ENCODE data around the gene GNE.

DNA sequence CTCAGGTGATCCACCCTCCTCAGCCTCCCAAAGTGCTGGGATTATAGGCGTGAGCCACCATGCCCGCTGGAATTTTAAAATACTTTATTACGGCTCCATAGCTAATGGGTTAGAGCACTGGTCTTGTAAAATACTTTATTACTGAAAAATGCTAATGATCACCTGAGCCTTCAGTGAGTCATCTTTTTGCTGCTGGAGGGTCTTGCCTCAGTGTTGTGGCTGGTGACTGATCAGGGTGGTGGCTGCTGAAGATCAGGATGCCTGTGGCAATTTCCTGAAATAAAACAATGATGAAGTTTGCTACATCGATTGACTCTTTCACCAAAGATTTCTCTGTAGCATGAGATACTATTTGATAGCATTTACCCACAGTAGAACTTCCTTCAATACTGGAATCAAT lies 26.0 kb upstream of the GNE start:
- TF ChIP-seq, protein P1, sequence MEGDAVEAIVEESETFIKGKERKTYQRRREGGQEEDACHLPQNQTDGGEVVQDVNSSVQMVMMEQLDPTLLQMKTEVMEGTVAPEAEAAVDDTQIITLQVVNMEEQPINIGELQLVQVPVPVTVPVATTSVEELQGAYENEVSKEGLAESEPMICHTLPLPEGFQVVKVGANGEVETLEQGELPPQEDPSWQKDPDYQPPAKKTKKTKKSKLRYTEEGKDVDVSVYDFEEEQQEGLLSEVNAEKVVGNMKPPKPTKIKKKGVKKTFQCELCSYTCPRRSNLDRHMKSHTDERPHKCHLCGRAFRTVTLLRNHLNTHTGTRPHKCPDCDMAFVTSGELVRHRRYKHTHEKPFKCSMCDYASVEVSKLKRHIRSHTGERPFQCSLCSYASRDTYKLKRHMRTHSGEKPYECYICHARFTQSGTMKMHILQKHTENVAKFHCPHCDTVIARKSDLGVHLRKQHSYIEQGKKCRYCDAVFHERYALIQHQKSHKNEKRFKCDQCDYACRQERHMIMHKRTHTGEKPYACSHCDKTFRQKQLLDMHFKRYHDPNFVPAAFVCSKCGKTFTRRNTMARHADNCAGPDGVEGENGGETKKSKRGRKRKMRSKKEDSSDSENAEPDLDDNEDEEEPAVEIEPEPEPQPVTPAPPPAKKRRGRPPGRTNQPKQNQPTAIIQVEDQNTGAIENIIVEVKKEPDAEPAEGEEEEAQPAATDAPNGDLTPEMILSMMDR (IDR thresholded peaks at IDR 0.05), result no peak
- no peak for TF ChIP-seq POLR2A (IDR thresholded peaks at IDR 0.05)
